Caco-2 (cell line): ENCODE results near the gene DSCAM. TPM values are rescaled to one million over a fixed set of nuclear protein-coding genes. Genes with fewer than 3 reads are reported as not detected.

Experiments
- BruUV-seq: library from RNA; stranded (reverse); fragments of 400-500 nt; replicated peaks from 2 replicates; lab custom pipeline; 2021; lab: Mats Ljungman, UMichigan
- CTCF ChIA-PET: fragments of 300-600 bp; sonication (Branson Sonifier 250); formaldehyde crosslinking; loops from one replicate; lab custom pipeline; 2022; ENCODE audit warnings: antibody characterized with exemption; lab: Charles Lee
- POLR2A ChIA-PET: fragments of 300-600 bp; sonication (Branson Sonifier 250); formaldehyde crosslinking; loops from one replicate; lab custom pipeline; 2022; ENCODE audit warnings: antibody characterized with exemption; lab: Charles Lee
- DNase-seq, 2 experiments: peaks; one replicate each; pipeline versions ENCODE4 v3.0.0 to v3.0.0-alpha.2; 2020 to 2022
- H3K27me3 ChIP-seq: replicated peaks from 2 replicates; pipeline ENCODE4 v1.6.0; 2011; ENCODE audit warnings: low read length; ENCODE audit not compliant: control insufficient read depth, insufficient read depth
- H3K36me3 ChIP-seq: 2 replicates; pipeline ENCODE4 v1.5.1; 2011; ENCODE audit warnings: low read length; ENCODE audit not compliant: control insufficient read depth, insufficient read depth
- H3K4me1 ChIP-seq: fragments of 250-450 bp; sonication (Bioruptor Pico); 2 replicates; pipeline ENCODE4 v1.5.1; 2020; ENCODE audit warnings: mild to moderate bottlenecking
- H3K4me3 ChIP-seq: 2 replicates; pipeline ENCODE4 v1.5.1; 2011; ENCODE audit warnings: low read depth, mild to moderate bottlenecking, control low read depth, low read length
- H3K9me3 ChIP-seq: fragments of 250-450 bp; sonication (Bioruptor Pico); 2 replicates; pipeline ENCODE4 v1.5.1; 2020; ENCODE audit warnings: mild to moderate bottlenecking, moderate library complexity
- H3K27ac Mint-ChIP-seq: one replicate; pipeline ENCODE4 v1.8.0; 2022; ENCODE audit warnings: mixed read lengths; ENCODE audit not compliant: unreplicated experiment
- H3K27me3 Mint-ChIP-seq: one replicate; pipeline ENCODE4 v1.8.0; 2022; ENCODE audit warnings: mixed read lengths; ENCODE audit not compliant: insufficient read depth, unreplicated experiment
- H3K36me3 Mint-ChIP-seq: one replicate; pipeline ENCODE4 v1.8.0; 2022; ENCODE audit warnings: mild to moderate bottlenecking, mixed read lengths; ENCODE audit not compliant: insufficient read depth, unreplicated experiment
- H3K4me1 Mint-ChIP-seq: one replicate; pipeline ENCODE4 v1.8.0; 2022; ENCODE audit warnings: low read depth, mixed read lengths; ENCODE audit not compliant: unreplicated experiment
- H3K4me3 Mint-ChIP-seq: one replicate; pipeline ENCODE4 v1.8.0; 2022; ENCODE audit warnings: mild to moderate bottlenecking, moderate library complexity, mixed read lengths; ENCODE audit not compliant: unreplicated experiment
- H3K9me3 Mint-ChIP-seq: one replicate; pipeline ENCODE4 v1.8.0; 2022; ENCODE audit warnings: mixed read lengths; ENCODE audit not compliant: unreplicated experiment
- CTCF ChIP-seq, 2 experiments: fragments of 200-600 bp in 1 of 2; IDR thresholded peaks; 1 replicate in 1 of 2; 2 replicates in 1 of 2; pipeline versions ENCODE4 v1.5.1 to v1.8.0; 2011 to 2022; ENCODE audit warnings: antibody characterized with exemption in 1 of 2, control low read depth in 1 of 2, inconsistent platforms in 1 of 2, low read depth in 1 of 2, low read length in 1 of 2, mild to moderate bottlenecking in 1 of 2, moderate library complexity in 1 of 2; ENCODE audit not compliant: insufficient read depth in 1 of 2, severe bottlenecking in 1 of 2, unreplicated experiment in 1 of 2
- intact Hi-C: fragments of 100-400 bp; cut with micrococcal nuclease; formaldehyde crosslinking; loops from one replicate; pipeline ENCODE4 v1.10.0; 2022; ENCODE audit not compliant: unreplicated experiment
- total RNA-seq: library from RNA; stranded (reverse); gene quantifications from 2 replicates; pipeline ENCODE4 v1.2.3, GENCODE V29; 2022

The DSCAM gene
- total RNA-seq, 1 experiment from 2014 or later, result not detected

GRCh38 chr21:40586575-40586974 is 260.4 kb downstream of the DSCAM start:
- no peak for DNase-seq
- no peaks in the 10 kb centered on the region for H3K4me1 Mint-ChIP-seq
- Histone ChIP-seq H3K36me3 (no peaks in the 10 kb centered on the region), H3K4me3 (no peak overlapping the region), H3K9me3 (no peaks in the 10 kb centered on the region), H3K4me1 (no peaks in the 10 kb centered on the region), H3K27me3 (no peaks in the 10 kb centered on the region)
- POLR2A ChIA-PET, result no interaction called here
- H3K27ac Mint-ChIP-seq, result no peak overlapping the region
- H3K4me3 Mint-ChIP-seq, result no peak overlapping the region
- H3K9me3 Mint-ChIP-seq, result no peaks in the 10 kb centered on the region
- intact Hi-C loops, result no loop called here
- peaks cover 3% of the 10 kb centered on the region for H3K27me3 Mint-ChIP-seq
- H3K36me3 Mint-ChIP-seq, result no peaks in the 10 kb centered on the region
- no TSS peak for BruUV-seq
- no peak for TF ChIP-seq CTCF (IDR thresholded peaks at IDR 0.05; ENCODE audit: insufficient read depth in 1 of 2, low read depth in 1 of 2, low read length in 1 of 2, severe bottlenecking in 1 of 2, unreplicated experiment in 1 of 2)
- CTCF ChIA-PET, result no interaction called here

- Histone ChIP-seq H3K4me1 (no peaks in the 10 kb centered on the region), H3K4me3 (no peak overlapping the region), H3K36me3 (no peaks in the 10 kb centered on the region), H3K9me3 (no peaks in the 10 kb centered on the region), H3K27me3 (no peaks in the 10 kb centered on the region)
- Mint-ChIP-seq H3K36me3 (no peaks in the 10 kb centered on the region), H3K27ac (no peak overlapping the region), H3K9me3 (peaks cover 11% of the 10 kb centered on the region), H3K4me3 (no peak overlapping the region), H3K27me3 (peaks cover 4% of the 10 kb centered on the region), H3K4me1 (no peaks in the 10 kb centered on the region)
- BruUV-seq, result no TSS peak
- TF ChIP-seq CTCF (IDR thresholded peaks at IDR 0.05; ENCODE audit: insufficient read depth in 1 of 2, low read depth in 1 of 2, low read length in 1 of 2, severe bottlenecking in 1 of 2, unreplicated experiment in 1 of 2), result no peak
- no peak for DNase-seq
- CTCF ChIA-PET, result no interaction called here
- POLR2A ChIA-PET, result no interaction called here
- intact Hi-C loops, result no loop called here
Measured at GRCh38 chr21:40577285-40578043, 269.5 kb downstream of the DSCAM start.

- POLR2A ChIA-PET, result no interaction called here
- H3K9me3 Mint-ChIP-seq, result peaks cover 11% of the 10 kb centered on the region
- Histone ChIP-seq H3K4me3 (no peak overlapping the region), H3K9me3 (no peaks in the 10 kb centered on the region), H3K27me3 (no peaks in the 10 kb centered on the region), H3K36me3 (no peaks in the 10 kb centered on the region), H3K4me1 (no peaks in the 10 kb centered on the region)
- H3K27ac Mint-ChIP-seq, result no peak overlapping the region
- DNase-seq, result no peak
- no peaks in the 10 kb centered on the region for H3K4me1 Mint-ChIP-seq
- H3K27me3 Mint-ChIP-seq, result peaks cover 4% of the 10 kb centered on the region
- intact Hi-C loops, result no loop called here
- CTCF ChIA-PET, result no interaction called here
- no TSS peak for BruUV-seq
- no peak overlapping the region for H3K4me3 Mint-ChIP-seq
- no peaks in the 10 kb centered on the region for H3K36me3 Mint-ChIP-seq
- TF ChIP-seq CTCF (IDR thresholded peaks at IDR 0.05; ENCODE audit: insufficient read depth in 1 of 2, low read depth in 1 of 2, low read length in 1 of 2, severe bottlenecking in 1 of 2, unreplicated experiment in 1 of 2), result no peak
Measured at GRCh38 chr21:40575976-40576375, 271.0 kb downstream of the DSCAM start.
